Progenitor cell of endocrine pancreas (in vitro differentiated cells): ENCODE data around the gene PCLAF. TPM values are rescaled to one million over a fixed set of nuclear protein-coding genes. Genes with fewer than 3 reads are reported as not detected.

Experiments used
- DNase-seq: peaks from one replicate; pipeline ENCODE4 v3.0.0; 2021; ENCODE audit warnings: low spot score; ENCODE audit not compliant: unreplicated experiment
- H3K27ac Mint-ChIP-seq: 2 replicates; pipeline ENCODE4 v1.8.0; 2021; ENCODE audit warnings: mild to moderate bottlenecking, moderate library complexity, mixed read lengths
- H3K27me3 Mint-ChIP-seq: 2 replicates; pipeline ENCODE4 v1.8.0; 2021; ENCODE audit warnings: mixed read lengths
- H3K36me3 Mint-ChIP-seq: 2 replicates; pipeline ENCODE4 v1.8.0; 2022; ENCODE audit warnings: mixed read lengths; ENCODE audit not compliant: insufficient read depth
- H3K4me1 Mint-ChIP-seq: 2 replicates; pipeline ENCODE4 v1.8.0; 2021; ENCODE audit warnings: low read depth, mixed read lengths
- H3K4me3 Mint-ChIP-seq: 2 replicates; pipeline ENCODE4 v1.8.0; 2021; ENCODE audit warnings: low read depth, mild to moderate bottlenecking, moderate library complexity, mixed read lengths
- H3K9me3 Mint-ChIP-seq: 2 replicates; pipeline ENCODE4 v1.8.0; 2021; ENCODE audit warnings: low read depth, mixed read lengths
- long read RNA-seq: library from polyadenylated mRNA; unstranded; transcript quantifications from one replicate; pipeline ENCODE4 v2.0.0, GENCODE V29; 2020
- total RNA-seq: library from RNA; stranded (reverse); gene quantifications from 2 replicates; pipeline ENCODE4 v1.2.1, GENCODE V29; 2021
- TF ChIP-seq, protein P1 (sequence below): fragments of 200-600 bp; sonication (generic); IDR thresholded peaks from one replicate; pipeline ENCODE4 v1.5.0; 2021; ENCODE audit warnings: antibody characterized with exemption, mild to moderate bottlenecking; ENCODE audit not compliant: unreplicated experiment

The PCLAF gene
- 25.0 and 33.7 TPM in 2 replicates for total RNA-seq
- long read RNA-seq, transcript PCLAF-201 (4 exons, 2,194 nt): major isoform, 38 of 43 reads
- long read RNA-seq, partial matches to known transcripts: 0 of 43 reads
- long read RNA-seq, other reads (novel, unspliced or antisense): 0 of 43 reads

DNA sequence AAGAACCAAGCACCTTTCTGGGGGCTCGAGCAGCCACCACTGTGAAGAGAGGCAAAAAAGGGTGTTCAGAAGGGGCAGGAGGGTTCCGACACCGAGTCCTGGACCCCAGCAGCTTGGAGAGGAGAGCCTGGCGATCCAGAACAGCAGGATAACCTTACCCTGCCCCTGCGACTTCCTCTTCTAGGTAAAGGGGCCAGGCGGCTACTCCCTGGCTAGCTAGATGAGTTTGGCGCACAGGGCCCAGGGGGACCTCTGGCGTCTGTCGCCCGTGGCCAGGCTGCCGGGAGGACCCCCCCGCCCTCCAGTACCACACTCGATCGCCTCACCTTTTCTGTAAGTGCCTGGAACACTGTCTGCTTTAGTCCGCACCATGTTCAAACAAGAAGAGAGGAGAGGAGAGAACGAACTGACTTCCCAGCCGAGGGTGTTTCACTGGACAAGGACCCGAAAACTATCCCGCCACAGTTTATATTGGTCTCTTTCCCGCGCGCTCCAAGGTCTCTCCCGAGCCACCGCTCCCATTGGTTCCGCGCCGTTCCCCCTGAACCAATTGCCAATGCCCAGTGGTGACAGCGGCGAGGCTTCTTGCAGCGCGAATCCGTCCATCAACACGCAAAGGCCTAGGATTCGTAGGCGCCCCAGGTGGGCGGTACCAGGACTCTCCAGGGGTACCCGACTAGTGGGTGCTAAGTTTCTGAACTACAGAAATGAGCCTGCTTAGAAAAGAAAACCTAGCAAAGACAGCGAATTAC, at the start of gene PCLAF:
TSS of gene PCLAF (minus strand) at position 442 of the 752 bp plus-strand sequence. CDS start at position 372, 70 bp downstream.
- Mint-ChIP-seq H3K4me3 (peak within 1 kb of the TSS; percentile 92), H3K9me3 (no peaks in the 10 kb centered on the region), H3K36me3 (no peaks in the 10 kb centered on the region), H3K4me1 (peaks cover 11% of the 10 kb centered on the region), H3K27ac (peak within 1 kb of the TSS; percentile 87), H3K27me3 (no peaks in the 10 kb centered on the region)
- DNase-seq: peak; percentile 86
- TF ChIP-seq, protein P1, sequence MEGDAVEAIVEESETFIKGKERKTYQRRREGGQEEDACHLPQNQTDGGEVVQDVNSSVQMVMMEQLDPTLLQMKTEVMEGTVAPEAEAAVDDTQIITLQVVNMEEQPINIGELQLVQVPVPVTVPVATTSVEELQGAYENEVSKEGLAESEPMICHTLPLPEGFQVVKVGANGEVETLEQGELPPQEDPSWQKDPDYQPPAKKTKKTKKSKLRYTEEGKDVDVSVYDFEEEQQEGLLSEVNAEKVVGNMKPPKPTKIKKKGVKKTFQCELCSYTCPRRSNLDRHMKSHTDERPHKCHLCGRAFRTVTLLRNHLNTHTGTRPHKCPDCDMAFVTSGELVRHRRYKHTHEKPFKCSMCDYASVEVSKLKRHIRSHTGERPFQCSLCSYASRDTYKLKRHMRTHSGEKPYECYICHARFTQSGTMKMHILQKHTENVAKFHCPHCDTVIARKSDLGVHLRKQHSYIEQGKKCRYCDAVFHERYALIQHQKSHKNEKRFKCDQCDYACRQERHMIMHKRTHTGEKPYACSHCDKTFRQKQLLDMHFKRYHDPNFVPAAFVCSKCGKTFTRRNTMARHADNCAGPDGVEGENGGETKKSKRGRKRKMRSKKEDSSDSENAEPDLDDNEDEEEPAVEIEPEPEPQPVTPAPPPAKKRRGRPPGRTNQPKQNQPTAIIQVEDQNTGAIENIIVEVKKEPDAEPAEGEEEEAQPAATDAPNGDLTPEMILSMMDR: no peak

GRCh38 chr15:64430000-64430735, 48.9 kb upstream of the PCLAF start:
- Mint-ChIP-seq H3K27ac (peak overlapping the region; percentile 68), H3K4me1 (peaks cover 12% of the 10 kb centered on the region), H3K4me3 (no peak overlapping the region), H3K27me3 (no peaks in the 10 kb centered on the region), H3K36me3 (peaks cover 11% of the 10 kb centered on the region), H3K9me3 (no peaks in the 10 kb centered on the region)
- TF ChIP-seq, protein P1: no peak
- no peak for DNase-seq

- Mint-ChIP-seq H3K36me3 (peaks cover 12% of the 10 kb centered on the region), H3K4me1 (peaks cover 12% of the 10 kb centered on the region), H3K27ac (no peak overlapping the region), H3K4me3 (no peak overlapping the region), H3K9me3 (no peaks in the 10 kb centered on the region), H3K27me3 (no peaks in the 10 kb centered on the region)
- TF ChIP-seq, protein P1: no peak
- DNase-seq: no peak
Measured at GRCh38 chr15:64429448-64429847, 48.2 kb upstream of the PCLAF start.

DNA sequence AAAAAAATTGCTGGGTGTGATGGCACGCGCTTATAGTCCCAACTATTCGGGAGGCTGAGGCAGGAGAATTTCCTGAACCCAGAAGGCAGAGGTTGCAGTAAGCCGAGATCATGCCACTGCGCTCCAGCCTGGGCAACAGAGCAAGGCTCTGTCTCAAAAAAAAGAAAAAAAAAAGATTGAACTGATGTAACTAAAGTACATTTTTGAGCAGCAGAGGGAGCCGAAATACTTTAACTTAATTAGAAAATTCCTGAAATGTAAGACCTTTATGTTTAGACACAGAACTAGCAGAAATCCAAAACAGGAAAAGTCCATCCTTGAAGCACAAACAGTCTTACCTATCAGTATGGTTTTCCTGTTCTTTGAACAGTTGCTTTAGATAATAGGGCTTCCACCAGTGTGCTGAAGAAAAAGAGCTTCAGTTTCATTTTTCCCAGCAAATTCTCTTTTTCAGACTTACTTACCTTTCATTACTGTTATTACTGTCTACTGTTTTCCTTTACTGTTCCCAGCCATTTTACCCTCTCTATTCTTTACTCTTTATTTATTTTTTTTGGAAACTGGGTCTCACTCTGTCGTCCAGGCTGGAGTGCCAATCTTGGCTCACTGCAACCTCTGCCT, 45.7 kb upstream of the PCLAF start:
- peaks cover 20% of the 10 kb centered on the region for H3K4me1 Mint-ChIP-seq
- H3K36me3 Mint-ChIP-seq: peaks cover 18% of the 10 kb centered on the region
- H3K4me3 Mint-ChIP-seq: no peak overlapping the region
- no peak for DNase-seq
- TF ChIP-seq, protein P1: peak; percentile 33
- no peaks in the 10 kb centered on the region for H3K27me3 Mint-ChIP-seq
- no peak overlapping the region for H3K27ac Mint-ChIP-seq
- H3K9me3 Mint-ChIP-seq: no peaks in the 10 kb centered on the region

GRCh38 chr15:64425221-64425620, 44.0 kb upstream of the PCLAF start:
- no peak for DNase-seq
- TF ChIP-seq, protein P1: no peak
- H3K4me3 Mint-ChIP-seq: no peak overlapping the region
- peak overlapping the region; percentile 19 for H3K27ac Mint-ChIP-seq
- H3K4me1 Mint-ChIP-seq: peaks cover 15% of the 10 kb centered on the region
- no peaks in the 10 kb centered on the region for H3K9me3 Mint-ChIP-seq
- H3K36me3 Mint-ChIP-seq: peaks cover 18% of the 10 kb centered on the region
- H3K27me3 Mint-ChIP-seq: no peaks in the 10 kb centered on the region
